Non-pigmented ciliary epithelial cell (primary cell): Measurements from ENCODE around the gene AKAP6.

Experiments
- DNase-seq: peaks from one replicate; pipeline ENCODE4 v3.0.0-alpha.2; 2010; ENCODE audit warnings: low read depth

The AKAP6 gene

GRCh38 chr14:32667791-32668190 lies 338.7 kb downstream of the AKAP6 start:
- no peak for DNase-seq

GRCh38 chr14:32669391-32669790 lies 340.3 kb downstream of the AKAP6 start:
- DNase-seq: no peak

GRCh38 chr14:32675433-32675832 lies 346.3 kb downstream of the AKAP6 start:
- no peak for DNase-seq

- no peak for DNase-seq
Observed at GRCh38 chr14:32677129-32677780, 348.2 kb downstream of the AKAP6 start.

GRCh38 chr14:32678088-32678487 lies 349.0 kb downstream of the AKAP6 start:
- no peak for DNase-seq

- DNase-seq: no peak
Observed at GRCh38 chr14:32679927-32680612, 351.0 kb downstream of the AKAP6 start.

- DNase-seq: no peak
Observed at GRCh38 chr14:32681598-32681997, 352.5 kb downstream of the AKAP6 start.

- no peak for DNase-seq
Observed at GRCh38 chr14:32682214-32682613, 353.1 kb downstream of the AKAP6 start.

GRCh38 chr14:32683679-32684078 lies 354.6 kb downstream of the AKAP6 start:
- DNase-seq: no peak

- DNase-seq: no peak
Observed at GRCh38 chr14:32688941-32689340, 359.8 kb downstream of the AKAP6 start.

- DNase-seq: no peak
Observed at GRCh38 chr14:32692441-32692840, 363.3 kb downstream of the AKAP6 start.

- no peak for DNase-seq
Observed at GRCh38 chr14:32693114-32693513, 364.0 kb downstream of the AKAP6 start.

GRCh38 chr14:32694795-32695449 lies 365.8 kb downstream of the AKAP6 start:
- DNase-seq: no peak

GRCh38 chr14:32696325-32697091 lies 367.4 kb downstream of the AKAP6 start:
- no peak for DNase-seq

GRCh38 chr14:32697114-32697513 lies 368.0 kb downstream of the AKAP6 start:
- no peak for DNase-seq

GRCh38 chr14:32697704-32698103 lies 368.6 kb downstream of the AKAP6 start:
- peak; percentile 66 for DNase-seq

GRCh38 chr14:32698831-32699230 lies 369.7 kb downstream of the AKAP6 start:
- DNase-seq: no peak

GRCh38 chr14:32701475-32701874 lies 372.4 kb downstream of the AKAP6 start:
- no peak for DNase-seq

- DNase-seq: no peak
Observed at GRCh38 chr14:32702088-32702487, 373.0 kb downstream of the AKAP6 start.

- DNase-seq: no peak
Observed at GRCh38 chr14:32702562-32702961, 373.5 kb downstream of the AKAP6 start.

- no peak for DNase-seq
Observed at GRCh38 chr14:32703183-32703621, 374.1 kb downstream of the AKAP6 start.

- no peak for DNase-seq
Observed at GRCh38 chr14:32706721-32707519, 377.8 kb downstream of the AKAP6 start.
